ENCODE results near the gene CCL23.

- TF ChIP-seq CTCF (conservative IDR thresholded peaks at IDR 0.05; ENCODE audit: low read depth, low read length) = no peak
- no peak for TF ChIP-seq EZH2 (IDR thresholded peaks at IDR 0.05; ENCODE audit: low read length, unreplicated experiment)
Measured at GRCh38 chr17:35972535-35972934, 45.2 kb downstream of the CCL23 start.
